Aorta (tissue), 5 donors: ENCODE measurements around the gene DNHD1. TPM values are rescaled to one million over a fixed set of nuclear protein-coding genes. Genes with fewer than 3 reads are reported as not detected.

ENCODE experiments used
- ATAC-seq: fragments of 200-7000 bp; cut with Tn5 transposase; one replicate; pipeline ENCODE4 v1.9.1; 2022; ENCODE audit warnings: moderate library complexity; ENCODE audit not compliant: low FRiP score
- DNase-seq, 2 donors: peaks; one replicate each; pipeline ENCODE4 v3.0.0-alpha.2; 2020
- H3K27ac ChIP-seq, 2 donors: one replicate each; pipeline ENCODE4 v1.5.1; 2013; ENCODE audit warnings: low read length in 2 of 2, mild to moderate bottlenecking in 2 of 2, moderate library complexity in 2 of 2, control low read depth in 1 of 2, inconsistent platforms in 1 of 2, low read depth in 1 of 2
- H3K27me3 ChIP-seq, 2 donors: one replicate each; pipeline ENCODE4 v1.6.1; 2013; ENCODE audit warnings: control low read depth in 1 of 2, low read length in 1 of 2, mild to moderate bottlenecking in 1 of 2, moderate library complexity in 1 of 2; ENCODE audit not compliant: insufficient read depth in 2 of 2, control insufficient read depth in 1 of 2
- H3K36me3 ChIP-seq, 2 donors: one replicate each; pipeline ENCODE4 v1.6.1; 2013; ENCODE audit warnings: control low read depth in 1 of 2, low read length in 1 of 2, mild to moderate bottlenecking in 1 of 2; ENCODE audit not compliant: insufficient read depth in 2 of 2, control insufficient read depth in 1 of 2
- H3K4me1 ChIP-seq, 2 donors: one replicate each; pipeline ENCODE4 v1.6.1; 2013; ENCODE audit warnings: low read length in 2 of 2, control low read depth in 1 of 2, mild to moderate bottlenecking in 1 of 2, moderate library complexity in 1 of 2; ENCODE audit not compliant: insufficient read depth in 2 of 2, control insufficient read depth in 1 of 2
- H3K4me3 ChIP-seq, 2 donors: one replicate each; pipeline ENCODE4 v1.5.1; 2013; ENCODE audit warnings: low read length in 2 of 2, control low read depth in 1 of 2, mild to moderate bottlenecking in 1 of 2
- H3K9me3 ChIP-seq: one replicate; pipeline ENCODE4 v1.6.1; 2013; ENCODE audit warnings: mild to moderate bottlenecking, low read length; ENCODE audit not compliant: control insufficient read depth
- WGBS, 2 donors: extraction: QIAGEN DNeasy Blood & Tissue Kit; methylation state at CpG; one replicate each; pipeline ENCODE4 v1.1.7; 2013; 5-methylcytosine and 5-hydroxymethylcytosine counted together
- intact Hi-C, 2 donors: fragments of 100-400 bp; cut with DNase I; formaldehyde crosslinking; loops; one replicate each; pipeline versions ENCODE4 v1.14.2 to v1.15.0; 2022
- polyA plus RNA-seq, 2 donors: library from polyadenylated mRNA; stranded (reverse); fragments of 200-250 nt; gene quantifications; one replicate each; pipeline ENCODE4 v1.2.3, GENCODE V29; 2013
- total RNA-seq, 2 donors: library from RNA; stranded (reverse); fragmentation: NEBNext Ultra II Directional; extraction: Animal tissue kit (Norgen Biotek cat#: 25700); gene quantifications; one replicate each; pipeline ENCODE4 v1.2.1, GENCODE V29; 2021
- donor health status: healthy with polysubstance abuse.
- donor health status: Bipolar disorder and iron deficiency.
- donor health status: DM: no; HTN: no; CAD: no.
- donor health status: DM: no; HTN: no; CAD: no.
- donor health status: DM: yes; HTN: yes; CAD: no.

DNHD1 gene
- total and polyA plus RNA-seq, 4 donors = 1.9 to 28.1 (median 22.3) TPM

DNA sequence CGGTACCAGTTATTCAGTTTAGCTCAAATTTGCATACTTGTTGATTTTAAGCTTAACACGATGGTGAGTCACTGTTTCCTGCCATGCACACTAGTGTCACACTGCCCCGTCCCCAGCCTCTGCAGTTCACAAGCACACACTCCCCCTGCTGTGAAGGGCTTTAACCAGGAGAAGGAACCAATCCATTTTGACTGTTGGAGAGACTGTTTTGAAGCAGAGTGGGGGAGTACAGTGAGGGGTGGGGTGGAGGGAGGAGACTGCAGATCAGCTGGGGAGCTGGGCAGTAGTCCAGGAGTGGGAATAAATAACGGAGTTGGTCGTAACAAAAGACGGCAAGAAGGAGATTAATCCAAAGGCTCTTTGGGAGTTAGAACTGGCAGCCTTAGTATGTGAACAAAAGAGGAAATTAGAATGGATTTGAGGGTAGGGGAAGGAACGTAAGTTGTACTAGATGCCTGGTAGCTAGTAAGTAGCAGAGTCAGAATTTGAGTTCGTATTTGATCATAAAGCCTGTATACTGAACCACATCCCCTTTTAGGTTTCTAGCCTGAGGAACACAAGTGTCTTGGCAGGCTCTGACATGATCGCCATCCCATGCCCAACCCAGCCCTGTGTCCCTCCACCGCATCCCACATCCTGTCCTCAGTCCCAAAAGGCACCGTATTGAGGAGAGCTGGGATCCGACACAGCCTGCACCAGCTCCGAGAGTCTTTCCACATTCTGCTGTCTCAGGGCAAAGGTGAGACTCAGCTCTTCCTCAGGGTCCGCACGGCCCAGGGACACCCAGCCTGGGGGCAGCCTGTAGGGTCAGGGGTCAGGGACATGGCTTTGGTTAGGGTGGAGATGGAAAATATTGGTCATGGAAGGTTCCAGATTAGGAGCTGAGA, 121.3 kb downstream of the DNHD1 start:
- ATAC-seq = peak; percentile 53
- WGBS, 2 donors = 8 to 11% methylated on average over 15 of the region's 15 CpGs

GRCh38 chr11:6619004-6619745, 122.1 kb downstream of the DNHD1 start, which contains the start of gene TPP1:
Gene TPP1 (minus strand): TSS chr11:6619422. CDS start chr11:6619400, 22 bp downstream.
- intact Hi-C loops = loop anchor here (1.0 to 5.0 kb wide), 3 partner anchors 38 to 64 kb away; partner anchors contain the start of genes MRPL17 (in 2 of the 2) and DCHS1 (in 1 of the 2)
- H3K9me3 ChIP-seq = no peaks in the 10 kb centered on the region
- peaks cover 0 to 2% of the 10 kb centered on the region in 2 donors for H3K36me3 ChIP-seq
- DNase-seq = peak; percentile 93 to 94
- H3K27me3 ChIP-seq = no peaks in the 10 kb centered on the region
- peak; percentile 95 for ATAC-seq
- peak within 1 kb of the TSS in 1 of 2 donors; percentile 65 for H3K27ac ChIP-seq
- H3K4me3 ChIP-seq = peak within 1 kb of the TSS; percentile 55 to 74
- WGBS, 2 donors = 0 to 1% methylated on average over 16 of the region's 16 CpGs
- no peaks in the 10 kb centered on the region for H3K4me1 ChIP-seq

More for the DNA sequence above, 121.3 kb downstream of the DNHD1 start:
- H3K9me3 ChIP-seq = no peaks in the 10 kb centered on the region
- peak overlapping the region in 1 of 2 donors; percentile 65 for H3K27ac ChIP-seq
- H3K27me3 ChIP-seq = no peaks in the 10 kb centered on the region
- no peaks in the 10 kb centered on the region for H3K4me1 ChIP-seq
- peaks cover 0 to 2% of the 10 kb centered on the region in 2 donors for H3K36me3 ChIP-seq
- peak overlapping the region; percentile 55 to 74 for H3K4me3 ChIP-seq
- DNase-seq = peak in 1 of 2 donors; percentile 73
- intact Hi-C loops = loop anchor here (1.0 to 5.0 kb wide), 3 partner anchors 39 to 65 kb away; partner anchors contain the start of genes MRPL17 (in 2 of the 2) and DCHS1 (in 1 of the 2)

DNA sequence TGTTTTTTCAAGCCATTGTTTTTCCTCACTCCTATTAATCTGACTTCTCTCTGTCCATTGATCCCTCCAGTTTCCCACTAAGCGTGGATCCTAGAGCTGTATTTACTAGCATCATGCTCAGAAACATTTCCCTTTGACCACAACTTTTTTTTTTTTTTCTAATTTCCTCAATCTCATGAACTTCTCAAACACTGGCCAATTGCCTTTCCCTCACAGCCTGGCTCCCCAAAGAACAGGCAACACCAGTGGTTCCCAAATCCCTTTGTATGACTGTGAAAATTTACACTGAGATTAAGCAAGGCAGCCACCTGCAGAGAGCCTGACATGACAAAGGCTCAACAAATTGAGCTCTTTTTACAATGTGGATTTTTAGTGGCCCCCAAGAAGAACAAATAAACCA, 123.6 kb downstream of the DNHD1 start:
- Histone ChIP-seq H3K9me3 (no peaks in the 10 kb centered on the region), H3K4me3 (no peak overlapping the region), H3K27me3 (no peaks in the 10 kb centered on the region), H3K27ac (no peak overlapping the region), H3K36me3 (peaks cover 0 to 5% of the 10 kb centered on the region in 2 donors), H3K4me1 (no peaks in the 10 kb centered on the region)
- intact Hi-C loops = no loop called here
- WGBS, 2 donors = 45 to 94% methylated on average over 1 of the region's 1 CpG
- DNase-seq = no peak
- ATAC-seq = no peak

Other genes with a start within 250 kb of the DNHD1 start
- not detected for gene CCKBR, start 237.4 kb upstream of the DNHD1 start, total RNA-seq
- not detected for gene CCKBR, start 237.4 kb upstream of the DNHD1 start, polyA plus RNA-seq
- gene CAVIN3, start 176.8 kb upstream of the DNHD1 start, total RNA-seq = 100 to 1,000 TPM; 167 to 176 TPM
- gene CAVIN3, start 176.8 kb upstream of the DNHD1 start, polyA plus RNA-seq = 100 to 1,000 TPM; 102 to 309 TPM
- gene SMPD1, start 106.8 kb upstream of the DNHD1 start, total RNA-seq = 10 to 100 TPM; 29.2 to 40.4 TPM
- 10 to 100 TPM; 10.0 to 45.5 TPM for gene SMPD1, start 106.8 kb upstream of the DNHD1 start, polyA plus RNA-seq
- 10 to 100 TPM; 50.8 to 62.2 TPM for gene APBB1, start 78.2 kb upstream of the DNHD1 start, total RNA-seq
- gene APBB1, start 78.2 kb upstream of the DNHD1 start, polyA plus RNA-seq = 100 to 1,000 TPM in 1 of 2 donors, 10 to 100 TPM in 1; 25.8 to 121 TPM
- gene HPX, start 56.3 kb upstream of the DNHD1 start, total RNA-seq = 1 to 10 TPM; 3.0 to 6.0 TPM
- 1 to 10 TPM in 1 of 2 donors, under 1 TPM in 1; 0.50 to 1.1 TPM for gene HPX, start 56.3 kb upstream of the DNHD1 start, polyA plus RNA-seq
- 10 to 100 TPM; 28.6 to 35.5 TPM for gene TRIM3, start 23.3 kb upstream of the DNHD1 start, total RNA-seq
- gene TRIM3, start 23.3 kb upstream of the DNHD1 start, polyA plus RNA-seq = 10 to 100 TPM; 23.5 to 44.9 TPM
- gene ARFIP2, start 15.9 kb upstream of the DNHD1 start, total RNA-seq = 10 to 100 TPM; 40.8 to 46.0 TPM
- 10 to 100 TPM; 14.9 to 56.1 TPM for gene ARFIP2, start 15.9 kb upstream of the DNHD1 start, polyA plus RNA-seq
- gene TIMM10B, start 15.8 kb upstream of the DNHD1 start, total RNA-seq = 10 to 100 TPM; 31.1 to 37.3 TPM
- gene TIMM10B, start 15.8 kb upstream of the DNHD1 start, polyA plus RNA-seq = 10 to 100 TPM; 21.0 to 39.1 TPM
- gene RRP8, start 106.3 kb downstream of the DNHD1 start, total RNA-seq = 10 to 100 TPM; 18.8 to 22.2 TPM
- gene RRP8, start 106.3 kb downstream of the DNHD1 start, polyA plus RNA-seq = 10 to 100 TPM in 1 of 2 donors, 1 to 10 TPM in 1; 3.4 to 37.3 TPM
- 100 to 1,000 TPM; 336 to 562 TPM for gene ILK, start 106.5 kb downstream of the DNHD1 start, total RNA-seq
- gene ILK, start 106.5 kb downstream of the DNHD1 start, polyA plus RNA-seq = 100 to 1,000 TPM; 287 to 526 TPM
- gene TAF10, start 114.9 kb downstream of the DNHD1 start, total RNA-seq = 100 to 1,000 TPM in 1 of 2 donors, 10 to 100 TPM in 1; 79.2 to 108 TPM
- 100 to 1,000 TPM in 1 of 2 donors, 10 to 100 TPM in 1; 55.0 to 119 TPM for gene TAF10, start 114.9 kb downstream of the DNHD1 start, polyA plus RNA-seq
- 100 to 1,000 TPM in 1 of 2 donors, 10 to 100 TPM in 1; 79.5 to 125 TPM for gene TPP1, start 122.1 kb downstream of the DNHD1 start, total RNA-seq
- gene TPP1, start 122.1 kb downstream of the DNHD1 start, polyA plus RNA-seq = 10 to 100 TPM; 26.8 to 38.0 TPM
- gene DCHS1, start 158.5 kb downstream of the DNHD1 start, total RNA-seq = 10 to 100 TPM; 60.8 to 64.4 TPM
- gene DCHS1, start 158.5 kb downstream of the DNHD1 start, polyA plus RNA-seq = 10 to 100 TPM in 1 of 2 donors, 1 to 10 TPM in 1; 1.4 to 12.4 TPM
- gene MRPL17, start 186.1 kb downstream of the DNHD1 start, total RNA-seq = 10 to 100 TPM; 27.5 to 30.1 TPM
- 10 to 100 TPM; 19.3 to 22.8 TPM for gene MRPL17, start 186.1 kb downstream of the DNHD1 start, polyA plus RNA-seq